Smooth muscle cell (in vitro differentiated cells): ENCODE results near the gene DNAJB13. TPM values are rescaled to one million over a fixed set of nuclear protein-coding genes. Genes with fewer than 3 reads are reported as not detected.

ENCODE experiments used
- DNase-seq: peaks from one replicate; lab custom pipeline; 2025; ENCODE audit not compliant: unreplicated experiment; lab: John Stamatoyannopoulos, UW
- H2AFZ ChIP-seq: fragments of 200-600 bp; sonication (generic); 2 replicates; pipeline ENCODE4 v1.6.0; 2016; ENCODE audit warnings: antibody characterized with exemption, low read depth, mild to moderate bottlenecking
- H3F3A ChIP-seq: fragments of 200-600 bp; sonication (generic); 2 replicates; pipeline ENCODE4 v1.6.0; 2017; ENCODE audit warnings: antibody characterized with exemption, low read depth
- H3K27ac ChIP-seq: fragments of 200-600 bp; sonication (generic); 2 replicates; pipeline ENCODE4 v1.5.1; 2016; ENCODE audit warnings: low read depth, mild to moderate bottlenecking
- H3K27me3 ChIP-seq: fragments of 200-600 bp; sonication (generic); 2 replicates; pipeline ENCODE4 v1.6.1; 2016; ENCODE audit warnings: low read depth, mild to moderate bottlenecking
- H3K36me3 ChIP-seq: fragments of 200-600 bp; sonication (generic); 2 replicates; pipeline ENCODE4 v1.5.1; 2016; ENCODE audit warnings: low read depth
- H3K4me1 ChIP-seq: fragments of 200-600 bp; sonication (generic); 2 replicates; pipeline ENCODE4 v1.5.1; 2016; ENCODE audit warnings: low read depth
- H3K4me2 ChIP-seq: fragments of 200-600 bp; sonication (generic); 2 replicates; pipeline ENCODE4 v1.6.0; 2016; ENCODE audit warnings: mild to moderate bottlenecking
- H3K4me3 ChIP-seq: fragments of 200-600 bp; sonication (generic); 2 replicates; pipeline ENCODE4 v1.5.1; 2016; ENCODE audit warnings: mild to moderate bottlenecking
- H3K79me2 ChIP-seq: fragments of 200-600 bp; sonication (generic); 2 replicates; pipeline ENCODE4 v1.6.0; 2016; ENCODE audit warnings: low read depth, mild to moderate bottlenecking
- H3K9ac ChIP-seq: fragments of 200-600 bp; sonication (generic); 2 replicates; pipeline ENCODE4 v1.6.0; 2016; ENCODE audit warnings: low read depth
- H3K9me3 ChIP-seq: fragments of 200-600 bp; sonication (generic); replicated peaks from 2 replicates; pipeline ENCODE4 v1.5.1; 2016; ENCODE audit warnings: low read depth
- H4K20me1 ChIP-seq: fragments of 200-600 bp; sonication (generic); 2 replicates; pipeline ENCODE4 v1.6.0; 2016; ENCODE audit warnings: low read depth
- CTCF ChIP-seq: fragments of 200-600 bp; sonication (generic); IDR thresholded peaks from 2 replicates; pipeline ENCODE4 v1.5.1; 2017; ENCODE audit warnings: borderline replicate concordance, mild to moderate bottlenecking, antibody characterized with exemption; ENCODE audit not compliant: insufficient read depth, poor library complexity, severe bottlenecking
- WGBS: methylation state at CpG from one replicate; pipeline ENCODE4 v1.1.7; 2016; ENCODE audit warnings: low lambda C conversion rate; 5-methylcytosine and 5-hydroxymethylcytosine counted together
- polyA plus RNA-seq: library from polyadenylated mRNA; unstranded; fragments of >200 nt; fragmentation: Nextera tagmentation; extraction: Ambion mirVana; gene quantifications from 2 replicates; pipeline ENCODE4 v1.2.1, GENCODE V29; 2016
- total RNA-seq: library from RNA; depleted of rRNA; stranded (reverse); fragments of >200 nt; gene quantifications from 2 replicates; pipeline ENCODE4 v1.2.3, GENCODE V29; 2014

DNAJB13 gene
- total and polyA plus RNA-seq, 2 experiments from 2014 or later = not detected

- no peak overlapping the region for H2AFZ ChIP-seq
- no peaks in the 10 kb centered on the region for H3K27me3 ChIP-seq
- H3F3A ChIP-seq = no peaks in the 10 kb centered on the region
- no peaks in the 10 kb centered on the region for H3K79me2 ChIP-seq
- no peak overlapping the region for H3K9ac ChIP-seq
- no peak for TF ChIP-seq CTCF
- H3K9me3 ChIP-seq = no peaks in the 10 kb centered on the region
- H3K36me3 ChIP-seq = no peaks in the 10 kb centered on the region
- WGBS = 100% methylated on average over 2 of the region's 2 CpGs
- H3K4me1 ChIP-seq = no peaks in the 10 kb centered on the region
- H3K4me3 ChIP-seq = no peak overlapping the region
- no peaks in the 10 kb centered on the region for H4K20me1 ChIP-seq
- H3K4me2 ChIP-seq = no peak overlapping the region
- no peak overlapping the region for H3K27ac ChIP-seq
- no peak for DNase-seq
Observed at GRCh38 chr11:73912026-73912425, 38.8 kb upstream of the DNAJB13 start.

- no peaks in the 10 kb centered on the region for H3K9me3 ChIP-seq
- H3K4me3 ChIP-seq = no peak overlapping the region
- H3K4me2 ChIP-seq = no peak overlapping the region
- no peaks in the 10 kb centered on the region for H3K36me3 ChIP-seq
- H2AFZ ChIP-seq = no peak overlapping the region
- no peaks in the 10 kb centered on the region for H3K4me1 ChIP-seq
- TF ChIP-seq CTCF = no peak
- no peaks in the 10 kb centered on the region for H4K20me1 ChIP-seq
- H3K27me3 ChIP-seq = no peaks in the 10 kb centered on the region
- H3K79me2 ChIP-seq = no peaks in the 10 kb centered on the region
- H3K9ac ChIP-seq = no peak overlapping the region
- H3F3A ChIP-seq = no peaks in the 10 kb centered on the region
- no peak overlapping the region for H3K27ac ChIP-seq
- no peak for DNase-seq
Observed at GRCh38 chr11:73913472-73913871, 37.4 kb upstream of the DNAJB13 start.

GRCh38 chr11:73914284-73914683 lies 36.5 kb upstream of the DNAJB13 start:
- 98% methylated on average over 4 of the region's 4 CpGs for WGBS
- no peak overlapping the region for H3K4me2 ChIP-seq
- no peaks in the 10 kb centered on the region for H3K9me3 ChIP-seq
- no peak for TF ChIP-seq CTCF
- no peak overlapping the region for H3K9ac ChIP-seq
- no peak overlapping the region for H2AFZ ChIP-seq
- no peak overlapping the region for H3K4me3 ChIP-seq
- H3F3A ChIP-seq = no peaks in the 10 kb centered on the region
- no peaks in the 10 kb centered on the region for H3K79me2 ChIP-seq
- no peak for DNase-seq
- H4K20me1 ChIP-seq = no peaks in the 10 kb centered on the region
- no peaks in the 10 kb centered on the region for H3K4me1 ChIP-seq
- H3K27me3 ChIP-seq = no peaks in the 10 kb centered on the region
- H3K27ac ChIP-seq = no peak overlapping the region
- peaks cover 1% of the 10 kb centered on the region for H3K36me3 ChIP-seq

- H4K20me1 ChIP-seq = no peaks in the 10 kb centered on the region
- no peaks in the 10 kb centered on the region for H3K4me1 ChIP-seq
- H3F3A ChIP-seq = no peaks in the 10 kb centered on the region
- no peak overlapping the region for H3K4me3 ChIP-seq
- WGBS = 85% methylated on average over 1 of the region's 1 CpG
- no peak overlapping the region for H3K9ac ChIP-seq
- DNase-seq = no peak
- H3K9me3 ChIP-seq = no peaks in the 10 kb centered on the region
- H3K36me3 ChIP-seq = peaks cover 8% of the 10 kb centered on the region
- H3K4me2 ChIP-seq = no peak overlapping the region
- H3K27ac ChIP-seq = no peak overlapping the region
- no peaks in the 10 kb centered on the region for H3K79me2 ChIP-seq
- H2AFZ ChIP-seq = no peak overlapping the region
- TF ChIP-seq CTCF = no peak
- H3K27me3 ChIP-seq = no peaks in the 10 kb centered on the region
Observed at GRCh38 chr11:73916435-73916834, 34.4 kb upstream of the DNAJB13 start.
